HepG2 (cell line): ENCODE results near the gene CDT1. TPM values are rescaled to one million over a fixed set of nuclear protein-coding genes. Genes with fewer than 3 reads are reported as not detected.

Source experiments
- FOXK1 ChIP-seq: sonication (generic); formaldehyde crosslinking; IDR thresholded peaks from 2 replicates; pipeline ENCODE4 v1.4.0; 2020; ENCODE audit warnings: low read depth, missing genetic modification reagents, borderline replicate concordance
- GABPA ChIP-seq, 2 experiments: IDR thresholded peaks; 2 replicates each; pipeline ENCODE4 v1.6.1; 2011 to 2016; ENCODE audit warnings: low read depth in 2 of 2, low read length in 1 of 2, missing biosample characterization in 1 of 2, missing genetic modification characterization in 1 of 2
- GLI4 ChIP-seq: sonication (generic); formaldehyde crosslinking; IDR thresholded peaks from 2 replicates; pipeline ENCODE4 v1.5.1; 2020; ENCODE audit warnings: missing genetic modification reagents, mild to moderate bottlenecking, moderate library complexity, borderline replicate concordance
- IKZF1 ChIP-seq: fragments of 450-650 bp; IDR thresholded peaks from 2 replicates; pipeline ENCODE4 v1.7.1; 2016
- JUNB ChIP-seq: sonication (generic); formaldehyde crosslinking; IDR thresholded peaks from 2 replicates; pipeline ENCODE4 v1.8.0; 2022; ENCODE audit warnings: missing genetic modification reagents, mild to moderate bottlenecking, borderline replicate concordance
- MXD3 ChIP-seq: IDR thresholded peaks from 2 replicates; pipeline ENCODE4 v1.6.1; 2016; ENCODE audit warnings: mild to moderate bottlenecking, missing biosample characterization, missing genetic modification reagents
- NBN ChIP-seq: fragments of 450-650 bp; conservative IDR thresholded peaks from 2 replicates; pipeline ENCODE4 v1.6.1; 2017
- PHF20 ChIP-seq: sonication (generic); formaldehyde crosslinking; IDR thresholded peaks from 2 replicates; pipeline ENCODE4 v1.5.0; 2020; ENCODE audit warnings: mild to moderate bottlenecking, missing genetic modification reagents
- RXRB ChIP-seq: IDR thresholded peaks from 2 replicates; pipeline ENCODE4 v1.6.1; 2016; ENCODE audit warnings: borderline replicate concordance, missing genetic modification reagents, missing compliant biosample characterization
- ZBTB46 ChIP-seq: sonication (generic); formaldehyde crosslinking; IDR thresholded peaks from 2 replicates; pipeline ENCODE4 v1.4.0; 2020; ENCODE audit warnings: mild to moderate bottlenecking, missing genetic modification reagents, borderline replicate concordance
- ZKSCAN5 ChIP-seq: sonication (generic); formaldehyde crosslinking; IDR thresholded peaks from 2 replicates; pipeline ENCODE4 v1.5.1; 2020; ENCODE audit warnings: mild to moderate bottlenecking, missing genetic modification reagents
- ZNF24 ChIP-seq: fragments of 450-650 bp; IDR thresholded peaks from 2 replicates; pipeline ENCODE4 v1.6.1; 2017; ENCODE audit warnings: antibody characterized with exemption, mild to moderate bottlenecking
- ZNF260 ChIP-seq: sonication (generic); formaldehyde crosslinking; IDR thresholded peaks from 2 replicates; pipeline ENCODE4 v1.4.0; 2020; ENCODE audit warnings: missing genetic modification reagents, low read depth, mild to moderate bottlenecking, borderline replicate concordance
- ZNF317 ChIP-seq: sonication (generic); formaldehyde crosslinking; IDR thresholded peaks from 2 replicates; pipeline ENCODE4 v1.5.0; 2020; ENCODE audit warnings: mild to moderate bottlenecking, missing genetic modification reagents
- ZNF431 ChIP-seq: sonication (generic); formaldehyde crosslinking; IDR thresholded peaks from 2 replicates; pipeline ENCODE4 v1.9.0; 2022; ENCODE audit warnings: missing genetic modification reagents, low read depth, mild to moderate bottlenecking, borderline replicate concordance
- ZNF563 ChIP-seq: sonication (generic); formaldehyde crosslinking; IDR thresholded peaks from 2 replicates; pipeline ENCODE4 v1.8.0; 2022; ENCODE audit warnings: mild to moderate bottlenecking, moderate library complexity, missing genetic modification reagents
- ZNF607 ChIP-seq: sonication (generic); formaldehyde crosslinking; IDR thresholded peaks from 2 replicates; pipeline ENCODE4 v1.5.1; 2020; ENCODE audit warnings: missing genetic modification reagents, mild to moderate bottlenecking, borderline replicate concordance
- ZNF7 ChIP-seq: IDR thresholded peaks from 2 replicates; pipeline ENCODE4 v1.6.1; 2016; ENCODE audit warnings: missing biosample characterization, missing genetic modification reagents
- ZNF841 ChIP-seq: sonication (generic); formaldehyde crosslinking; IDR thresholded peaks from 2 replicates; pipeline ENCODE4 v1.8.1; 2023; ENCODE audit warnings: missing genetic modification reagents, borderline replicate concordance
- polyA plus RNA-seq, 8 experiments: library from polyadenylated mRNA; depleted of rRNA in 3 of 8; stranded (reverse) in 7 of 8; unstranded in 1 of 8; fragments of >200 nt; fragmentation: Illumina TruSeq in 4 of 8; extraction: Trizol in 4 of 8; gene quantifications; 2 replicates each; pipeline versions ENCODE4 v1.2.1 to v1.2.3, GENCODE V29; 2011 to 2016; ENCODE audit warnings: low read depth in 4 of 8, missing spikeins in 1 of 8, mixed read lengths in 1 of 8; ENCODE audit not compliant: insufficient read depth in 1 of 8
- total RNA-seq, 5 experiments: library from RNA; depleted of rRNA; stranded (reverse); fragments of >200 nt; fragmentation: Illumina TruSeq; extraction: Trizol; gene quantifications; 2 replicates each; pipeline ENCODE4 v1.2.3, GENCODE V29; 2016; ENCODE audit warnings: low read depth in 1 of 5
- TF ChIP-seq, protein P1 (sequence below): sonication (generic); formaldehyde crosslinking; IDR thresholded peaks from 2 replicates; pipeline ENCODE4 v1.4.0; 2020; ENCODE audit warnings: missing genetic modification reagents
- TF ChIP-seq, protein P2 (sequence below): sonication (generic); formaldehyde crosslinking; IDR thresholded peaks from 2 replicates; pipeline ENCODE4 v1.5.0; 2020; ENCODE audit warnings: mild to moderate bottlenecking, missing genetic modification reagents
- TF ChIP-seq, protein P3 (sequence below): sonication (generic); formaldehyde crosslinking; IDR thresholded peaks from 2 replicates; pipeline ENCODE4 v1.4.0; 2020; ENCODE audit warnings: low read depth, mild to moderate bottlenecking, missing genetic modification reagents

The CDT1 gene
- total and polyA plus RNA-seq, 2 of the 13 experiments (the other 11 are each of a cell fraction or from before 2014, with no cell fraction given) = 23.1 to 23.8 TPM

DNA sequence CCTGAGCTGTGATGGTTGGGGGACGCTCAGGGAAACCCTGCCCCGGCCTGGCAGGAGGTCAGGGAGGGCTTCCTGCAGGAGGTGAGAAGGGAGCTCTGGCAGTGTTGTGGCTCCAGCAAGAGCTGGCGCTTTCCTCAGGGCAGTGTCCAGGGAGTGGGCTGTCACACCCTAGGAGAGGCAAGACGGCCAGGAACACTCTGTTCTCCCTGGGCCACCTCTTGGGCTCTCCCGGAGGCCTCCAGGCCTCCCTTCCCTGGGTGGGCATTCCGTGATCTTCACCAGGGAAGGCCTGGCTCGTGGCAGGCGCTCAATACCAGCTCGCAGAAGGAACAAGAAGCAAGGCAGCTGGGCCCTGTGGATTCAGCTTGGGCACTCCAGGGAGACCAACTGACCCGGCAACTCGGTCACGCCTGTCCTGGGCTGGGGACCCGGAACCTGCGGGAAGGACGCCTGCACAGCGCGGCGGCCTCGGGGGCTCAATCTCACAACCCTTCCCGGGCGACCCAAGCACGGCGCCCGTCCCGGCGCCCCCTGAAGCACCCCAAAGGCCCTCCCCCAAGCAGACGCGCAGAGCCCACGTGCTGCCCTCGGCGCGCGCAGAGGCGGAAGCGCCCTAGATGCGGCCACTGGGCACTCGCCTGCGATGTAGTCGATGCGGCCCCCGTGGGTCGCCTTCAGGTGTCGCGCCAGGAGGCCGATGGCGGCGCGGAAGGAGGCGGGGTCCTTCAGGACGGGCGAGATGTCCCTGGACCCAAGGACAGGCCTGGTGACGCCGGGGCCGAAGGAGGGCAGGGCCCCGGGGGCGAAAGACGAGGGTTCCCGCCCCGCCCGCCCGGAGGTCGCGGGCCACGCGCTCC is 7.6 kb downstream of the CDT1 start (continued):
- TF ChIP-seq, protein P1, sequence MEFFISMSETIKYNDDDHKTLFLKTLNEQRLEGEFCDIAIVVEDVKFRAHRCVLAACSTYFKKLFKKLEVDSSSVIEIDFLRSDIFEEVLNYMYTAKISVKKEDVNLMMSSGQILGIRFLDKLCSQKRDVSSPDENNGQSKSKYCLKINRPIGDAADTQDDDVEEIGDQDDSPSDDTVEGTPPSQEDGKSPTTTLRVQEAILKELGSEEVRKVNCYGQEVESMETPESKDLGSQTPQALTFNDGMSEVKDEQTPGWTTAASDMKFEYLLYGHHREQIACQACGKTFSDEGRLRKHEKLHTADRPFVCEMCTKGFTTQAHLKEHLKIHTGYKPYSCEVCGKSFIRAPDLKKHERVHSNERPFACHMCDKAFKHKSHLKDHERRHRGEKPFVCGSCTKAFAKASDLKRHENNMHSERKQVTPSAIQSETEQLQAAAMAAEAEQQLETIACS (CRISPR knock-in tag) = no peak
- TF ChIP-seq ZNF607 (CRISPR knock-in tag) (no peak), PHF20 (CRISPR knock-in tag) (peak; percentile 57; the same call in 1 of the 2 replicates), ZNF841 (CRISPR knock-in tag) (peak; percentile 17; the same call in 1 of the 2 replicates), IKZF1 (no peak), JUNB (CRISPR knock-in tag) (no peak), ZNF7 (CRISPR knock-in tag) (no peak), ZNF260 (CRISPR knock-in tag) (no peak), FOXK1 (CRISPR knock-in tag) (0 out of 2 replicates have a peak, but pooled peaks have one; percentile 40), ZNF317 (CRISPR knock-in tag) (peak; percentile 43; the same call in 1 of the 2 replicates), ZNF24 (no peak), ZNF431 (0 out of 2 replicates have a peak, but pooled peaks have one; percentile 10), ZNF563 (CRISPR knock-in tag) (0 out of 2 replicates have a peak, but pooled peaks have one; percentile 63), GLI4 (CRISPR knock-in tag) (no peak), NBN (no peak), ZBTB46 (CRISPR knock-in tag) (no peak; the same call in 1 of the 2 replicates), MXD3 (CRISPR knock-in tag) (peak; percentile 98; the same call in 1 of the 2 replicates), GABPA (IDR thresholded peaks at IDR 0.05; ENCODE audit: low read depth, low read length) (no peak), GABPA (CRISPR knock-in tag; IDR thresholded peaks at IDR 0.05; ENCODE audit: low read depth) (no peak), ZKSCAN5 (CRISPR knock-in tag) (no peak), RXRB (CRISPR knock-in tag) (no peak; the same call in 1 of the 2 replicates)
- TF ChIP-seq, protein P2, sequence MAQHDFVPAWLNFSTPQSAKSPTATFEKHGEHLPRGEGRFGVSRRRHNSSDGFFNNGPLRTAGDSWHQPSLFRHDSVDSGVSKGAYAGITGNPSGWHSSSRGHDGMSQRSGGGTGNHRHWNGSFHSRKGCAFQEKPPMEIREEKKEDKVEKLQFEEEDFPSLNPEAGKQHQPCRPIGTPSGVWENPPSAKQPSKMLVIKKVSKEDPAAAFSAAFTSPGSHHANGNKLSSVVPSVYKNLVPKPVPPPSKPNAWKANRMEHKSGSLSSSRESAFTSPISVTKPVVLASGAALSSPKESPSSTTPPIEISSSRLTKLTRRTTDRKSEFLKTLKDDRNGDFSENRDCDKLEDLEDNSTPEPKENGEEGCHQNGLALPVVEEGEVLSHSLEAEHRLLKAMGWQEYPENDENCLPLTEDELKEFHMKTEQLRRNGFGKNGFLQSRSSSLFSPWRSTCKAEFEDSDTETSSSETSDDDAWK (CRISPR knock-in tag) = no peak
- TF ChIP-seq, protein P3, sequence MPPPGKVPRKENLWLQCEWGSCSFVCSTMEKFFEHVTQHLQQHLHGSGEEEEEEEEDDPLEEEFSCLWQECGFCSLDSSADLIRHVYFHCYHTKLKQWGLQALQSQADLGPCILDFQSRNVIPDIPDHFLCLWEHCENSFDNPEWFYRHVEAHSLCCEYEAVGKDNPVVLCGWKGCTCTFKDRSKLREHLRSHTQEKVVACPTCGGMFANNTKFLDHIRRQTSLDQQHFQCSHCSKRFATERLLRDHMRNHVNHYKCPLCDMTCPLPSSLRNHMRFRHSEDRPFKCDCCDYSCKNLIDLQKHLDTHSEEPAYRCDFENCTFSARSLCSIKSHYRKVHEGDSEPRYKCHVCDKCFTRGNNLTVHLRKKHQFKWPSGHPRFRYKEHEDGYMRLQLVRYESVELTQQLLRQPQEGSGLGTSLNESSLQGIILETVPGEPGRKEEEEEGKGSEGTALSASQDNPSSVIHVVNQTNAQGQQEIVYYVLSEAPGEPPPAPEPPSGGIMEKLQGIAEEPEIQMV (CRISPR knock-in tag) = no peak; the same call in none of the 2 replicates
